ENCODE results near the gene RNU5B-1.
"Not testable (repeated sequence)": the region's sequence is repeated elsewhere in the genome, so short reads cannot be mapped to it uniquely, and the experiment has no call there.

Gene RNU5B-1

GRCh38 chr15:65343374-65343981 is 39.0 kb downstream of the RNU5B-1 start:
- DNase-seq (ENCODE audit: low read depth in 2 of 2) = no peak

GRCh38 chr15:65344214-65344913 is 39.9 kb downstream of the RNU5B-1 start:
- no peak for DNase-seq (ENCODE audit: low read depth in 2 of 2)

GRCh38 chr15:65344914-65345275 is 40.4 kb downstream of the RNU5B-1 start:
- DNase-seq (ENCODE audit: low read depth in 2 of 2) = no peak

- DNase-seq (ENCODE audit: low read depth in 2 of 2) = no peak
These were observed 42.5 kb downstream of the RNU5B-1 start for GRCh38 chr15:65346856-65347598.

DNA sequence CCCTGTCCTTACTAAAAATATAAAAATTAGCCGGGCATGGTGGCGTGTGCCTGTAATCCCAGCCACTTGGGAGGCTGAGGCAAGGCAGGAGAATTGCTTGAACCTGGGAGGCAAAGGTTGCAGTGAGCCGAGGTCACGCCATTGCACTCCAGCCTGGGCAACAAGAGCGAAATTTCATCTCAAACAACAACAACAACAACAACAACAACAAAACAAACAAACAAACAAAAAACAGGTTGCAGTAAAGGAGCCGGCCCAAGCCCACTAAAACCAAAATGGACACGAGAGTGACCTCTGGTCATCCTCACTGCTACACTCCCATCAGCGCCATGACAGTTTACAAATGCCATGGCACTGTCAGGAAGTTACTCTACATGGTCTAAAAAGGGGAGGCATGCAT is 43.3 kb downstream of the RNU5B-1 start:
- not testable (repeated sequence) for DNase-seq (ENCODE audit: low read depth in 2 of 2)

DNA sequence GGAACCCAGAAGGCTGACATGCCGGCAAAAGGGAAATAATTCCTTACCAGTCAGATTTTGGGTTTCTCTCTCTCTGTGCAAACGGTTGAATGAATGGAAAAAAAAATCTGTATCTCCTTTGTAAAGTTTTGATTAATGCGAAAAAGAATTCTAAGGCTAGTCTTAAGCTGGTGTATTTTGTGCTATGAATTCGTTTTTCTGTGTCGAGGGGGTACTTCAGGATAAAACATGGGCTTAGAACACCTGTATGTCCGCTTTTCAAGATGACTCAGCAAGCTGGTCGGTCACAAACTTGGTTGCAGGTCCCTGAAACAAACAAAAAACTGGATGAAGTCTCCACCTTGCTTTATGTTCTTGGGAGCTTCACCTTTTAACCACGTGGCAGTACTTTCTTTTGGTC is 44.9 kb downstream of the RNU5B-1 start:
- no peak for DNase-seq (ENCODE audit: low read depth in 2 of 2)

DNA sequence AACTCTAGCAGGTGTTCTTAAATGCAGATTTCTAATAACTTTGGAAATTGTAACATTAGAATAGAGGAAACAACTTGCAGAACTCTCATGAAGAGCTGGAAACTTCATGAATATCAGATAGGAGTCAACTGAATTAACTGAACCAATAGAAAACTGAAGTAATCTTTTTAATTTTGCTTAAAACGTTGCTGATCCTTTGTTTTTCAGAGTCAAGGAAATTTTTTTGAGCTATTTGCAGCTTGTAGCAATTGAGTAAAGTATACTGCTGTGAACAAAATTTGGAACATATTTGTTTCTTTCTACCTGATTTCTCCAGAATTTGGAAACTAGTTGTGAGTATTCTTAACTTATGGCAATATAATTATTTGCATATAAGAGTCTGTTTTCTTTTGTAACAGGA is 47.5 kb downstream of the RNU5B-1 start:
- not testable (repeated sequence) for DNase-seq (ENCODE audit: low read depth in 2 of 2)

Measured in stimulated activated CD4-positive, alpha-beta T cell treated with anti-CD3 and anti-CD28 coated beads, Interleukin-4, amount 100 ng/mL, for 48 hours (primary cell).